OCI-LY7 (cell line): ENCODE results near the gene TNFAIP8L3. TPM values are rescaled to one million over a fixed set of nuclear protein-coding genes. Genes with fewer than 3 reads are reported as not detected.
"Not testable (repeated sequence)": the region's sequence is repeated elsewhere in the genome, so short reads cannot be mapped to it uniquely, and the experiment has no call there.

Experiments
- BruUV-seq: library from RNA; stranded (reverse); fragments of 400-500 nt; replicated peaks from 2 replicates; lab custom pipeline; 2021; lab: Mats Ljungman, UMichigan
- CTCF ChIA-PET: fragments of 300-600 bp; sonication (Branson Sonifier 250); formaldehyde crosslinking; loops from one replicate; lab custom pipeline; 2022; ENCODE audit warnings: antibody characterized with exemption; ENCODE audit not compliant: unreplicated experiment; lab: Charles Lee
- POLR2A ChIA-PET: fragments of 300-600 bp; sonication (Branson Sonifier 250); formaldehyde crosslinking; loops from one replicate; lab custom pipeline; 2022; ENCODE audit warnings: antibody characterized with exemption; lab: Charles Lee
- DNase-seq: peaks from one replicate; pipeline ENCODE4 v3.0.0-alpha.2; 2015; ENCODE audit warnings: low spot score
- H2AFZ ChIP-seq: fragments of 200-600 bp; sonication (generic), shearing (Covaris generic); 2 replicates; pipeline ENCODE4 v1.6.1; 2014; ENCODE audit warnings: mild to moderate bottlenecking, antibody characterized with exemption, low read length, moderate library complexity
- H3K27ac ChIP-seq: fragments of 200-600 bp; sonication (generic); 2 replicates; pipeline ENCODE4 v1.5.1; 2014; ENCODE audit warnings: mixed run types, low read depth, mild to moderate bottlenecking, moderate library complexity, low read length, inconsistent platforms; ENCODE audit not compliant: poor library complexity, severe bottlenecking
- H3K36me3 ChIP-seq: fragments of 200-600 bp; sonication (generic); 2 replicates; pipeline ENCODE4 v1.6.1; 2014; ENCODE audit warnings: mild to moderate bottlenecking, antibody characterized with exemption, low read length, moderate library complexity, mixed read lengths; ENCODE audit not compliant: insufficient read depth
- H3K4me1 ChIP-seq: fragments of 200-600 bp; sonication (generic); 2 replicates; pipeline ENCODE4 v1.5.1; 2014; ENCODE audit warnings: mild to moderate bottlenecking, low read length; ENCODE audit not compliant: insufficient read depth, poor library complexity, severe bottlenecking
- H3K4me2 ChIP-seq: fragments of 200-600 bp; sonication (generic); 2 replicates; pipeline ENCODE4 v1.6.1; 2014; ENCODE audit warnings: mild to moderate bottlenecking, low read length
- H3K4me3 ChIP-seq: fragments of 200-600 bp; sonication (generic); 2 replicates; pipeline ENCODE4 v1.5.1; 2014; ENCODE audit warnings: mild to moderate bottlenecking, low read depth, low read length; ENCODE audit not compliant: poor library complexity, severe bottlenecking
- H3K79me2 ChIP-seq: fragments of 200-600 bp; sonication (generic); 2 replicates; pipeline ENCODE4 v1.6.1; 2016; ENCODE audit warnings: low read depth, mild to moderate bottlenecking, low read length, moderate library complexity, mixed read lengths; ENCODE audit not compliant: insufficient read depth
- H3K9me2 ChIP-seq: fragments of 200-600 bp; sonication (generic); 2 replicates; pipeline ENCODE4 v1.6.1; 2016; ENCODE audit warnings: mild to moderate bottlenecking, low read length, mixed read lengths; ENCODE audit not compliant: insufficient read depth
- H3K9me3 ChIP-seq: fragments of 200-600 bp; sonication (generic); 2 replicates; pipeline ENCODE4 v1.6.1; 2014; ENCODE audit warnings: mild to moderate bottlenecking, mixed run types, low read length, mixed read lengths
- H4K20me1 ChIP-seq: fragments of 200-600 bp; sonication (generic); 2 replicates; pipeline ENCODE4 v1.6.1; 2014; ENCODE audit warnings: mild to moderate bottlenecking, antibody characterized with exemption, low read length, moderate library complexity, mixed read lengths; ENCODE audit not compliant: insufficient read depth
- EZH2phosphoT487 ChIP-seq: fragments of 200-600 bp; sonication (generic); IDR thresholded peaks from 2 replicates; pipeline ENCODE4 v1.6.1; 2018; ENCODE audit warnings: low read depth, borderline replicate concordance, mild to moderate bottlenecking, mixed run types, antibody characterized with exemption, low read length, moderate library complexity, mixed read lengths
- intact Hi-C: fragments of 100-400 bp; cut with micrococcal nuclease; formaldehyde crosslinking; loops from one replicate; pipeline ENCODE4 v1.10.0; 2022; ENCODE audit not compliant: unreplicated experiment
- total RNA-seq, 2 experiments: library from RNA; depleted of rRNA in 1 of 2; stranded (reverse); fragments of >200 nt in 1 of 2; shearing (Covaris generic) in 1 of 2; gene quantifications; 2 replicates each; pipeline ENCODE4 v1.2.3, GENCODE V29; 2014 to 2022
- TF ChIP-seq, protein P1 (sequence below): fragments of 200-600 bp; sonication (generic); conservative IDR thresholded peaks from 2 replicates; pipeline ENCODE4 v1.5.1; 2014; ENCODE audit warnings: mild to moderate bottlenecking, antibody characterized with exemption, low read length, moderate library complexity, mixed read lengths

TNFAIP8L3 gene
- total RNA-seq, 2 experiments from 2014 or later, result not detected

GRCh38 chr15:51038162-51038973 lies 56.3 kb downstream of the TNFAIP8L3 start:
- no TSS peak for BruUV-seq
- no peak overlapping the region for H2AFZ ChIP-seq
- CTCF ChIA-PET, result no interaction called here
- H3K27ac ChIP-seq, result no peak overlapping the region
- no peak overlapping the region for H3K4me3 ChIP-seq
- H3K4me1 ChIP-seq, result no peaks in the 10 kb centered on the region
- intact Hi-C loops, result no loop called here
- H4K20me1 ChIP-seq, result no peaks in the 10 kb centered on the region
- no peaks in the 10 kb centered on the region for H3K9me3 ChIP-seq
- no peaks in the 10 kb centered on the region for H3K9me2 ChIP-seq
- H3K4me2 ChIP-seq, result no peak overlapping the region
- POLR2A ChIA-PET, result interaction anchor here (0.5 to 0.6 kb wide), 2 partner anchors 29 to 41 kb away, joined by 3 read pairs; no protein-coding TSS in a partner anchor
- no peak for DNase-seq
- no peak for TF ChIP-seq EZH2phosphoT487
- TF ChIP-seq, protein P1, sequence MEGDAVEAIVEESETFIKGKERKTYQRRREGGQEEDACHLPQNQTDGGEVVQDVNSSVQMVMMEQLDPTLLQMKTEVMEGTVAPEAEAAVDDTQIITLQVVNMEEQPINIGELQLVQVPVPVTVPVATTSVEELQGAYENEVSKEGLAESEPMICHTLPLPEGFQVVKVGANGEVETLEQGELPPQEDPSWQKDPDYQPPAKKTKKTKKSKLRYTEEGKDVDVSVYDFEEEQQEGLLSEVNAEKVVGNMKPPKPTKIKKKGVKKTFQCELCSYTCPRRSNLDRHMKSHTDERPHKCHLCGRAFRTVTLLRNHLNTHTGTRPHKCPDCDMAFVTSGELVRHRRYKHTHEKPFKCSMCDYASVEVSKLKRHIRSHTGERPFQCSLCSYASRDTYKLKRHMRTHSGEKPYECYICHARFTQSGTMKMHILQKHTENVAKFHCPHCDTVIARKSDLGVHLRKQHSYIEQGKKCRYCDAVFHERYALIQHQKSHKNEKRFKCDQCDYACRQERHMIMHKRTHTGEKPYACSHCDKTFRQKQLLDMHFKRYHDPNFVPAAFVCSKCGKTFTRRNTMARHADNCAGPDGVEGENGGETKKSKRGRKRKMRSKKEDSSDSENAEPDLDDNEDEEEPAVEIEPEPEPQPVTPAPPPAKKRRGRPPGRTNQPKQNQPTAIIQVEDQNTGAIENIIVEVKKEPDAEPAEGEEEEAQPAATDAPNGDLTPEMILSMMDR, result no peak
- no peaks in the 10 kb centered on the region for H3K36me3 ChIP-seq
- no peaks in the 10 kb centered on the region for H3K79me2 ChIP-seq

DNA sequence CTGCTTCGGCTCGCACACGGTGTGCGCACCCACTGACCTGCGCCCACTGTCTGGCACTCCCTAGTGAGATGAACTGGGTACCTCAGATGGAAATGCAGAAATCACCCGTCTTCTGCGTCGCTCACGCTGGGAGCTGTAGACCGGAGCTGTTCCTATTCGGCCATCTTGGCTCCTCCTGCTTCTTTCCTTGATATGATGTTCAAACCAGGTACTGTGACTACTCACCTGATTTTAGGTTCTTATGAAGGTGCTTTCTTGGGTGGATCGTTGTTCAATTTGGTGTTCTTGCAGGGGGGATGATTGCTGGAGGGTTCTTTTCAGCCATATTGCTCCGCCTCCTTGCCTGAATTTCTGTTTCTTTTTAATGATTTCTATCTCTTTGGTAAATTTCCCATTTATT lies 57.2 kb downstream of the TNFAIP8L3 start:
- H3K9me2 ChIP-seq, CTCF ChIA-PET, intact Hi-C loops, H3K9me3 ChIP-seq, H2AFZ ChIP-seq, H3K27ac ChIP-seq, H4K20me1 ChIP-seq, H3K4me1 ChIP-seq, DNase-seq, BruUV-seq, H3K4me3 ChIP-seq, H3K4me2 ChIP-seq, POLR2A ChIA-PET, H3K79me2 ChIP-seq, H3K36me3 ChIP-seq: not testable (repeated sequence)

- no peaks in the 10 kb centered on the region for H3K36me3 ChIP-seq
- ChIA-PET CTCF (no interaction called here), POLR2A (no interaction called here)
- no TSS peak for BruUV-seq
- no peak for DNase-seq
- H2AFZ ChIP-seq, result no peak overlapping the region
- no peak overlapping the region for H3K4me3 ChIP-seq
- TF ChIP-seq EZH2phosphoT487, result no peak
- TF ChIP-seq, protein P1, result no peak
- no peaks in the 10 kb centered on the region for H3K9me2 ChIP-seq
- H3K4me1 ChIP-seq, result no peaks in the 10 kb centered on the region
- no peak overlapping the region for H3K27ac ChIP-seq
- intact Hi-C loops, result no loop called here
- H3K9me3 ChIP-seq, result no peaks in the 10 kb centered on the region
- H3K79me2 ChIP-seq, result no peaks in the 10 kb centered on the region
- no peaks in the 10 kb centered on the region for H4K20me1 ChIP-seq
- no peak overlapping the region for H3K4me2 ChIP-seq
Observed at GRCh38 chr15:51030649-51031316, 63.9 kb downstream of the TNFAIP8L3 start.
